ENCODE measurements around the gene ERFE. TPM values are rescaled to one million over a fixed set of nuclear protein-coding genes. Genes with fewer than 3 reads are reported as not detected.
A peak's percentile ranks its signal among the peaks of the same experiment; 100 is the strongest.

Gene ERFE
- total RNA-seq, 1 experiment from 2014 or later: 4.5 TPM

- no peak for DNase-seq (ENCODE audit: low spot score)
Measured at GRCh38 chr2:238126338-238126737, 32.4 kb upstream of the ERFE start.

- no peak for DNase-seq (ENCODE audit: low spot score)
Measured at GRCh38 chr2:238126775-238127164, 32.0 kb upstream of the ERFE start.

- DNase-seq (ENCODE audit: low spot score): no peak
Measured at GRCh38 chr2:238127165-238128060, 31.4 kb upstream of the ERFE start.

- no peak for DNase-seq (ENCODE audit: low spot score)
Measured at GRCh38 chr2:238128061-238128440, 30.7 kb upstream of the ERFE start.

- DNase-seq (ENCODE audit: low spot score): no peak
Measured at GRCh38 chr2:238128534-238129001, 30.2 kb upstream of the ERFE start.

- no peak for DNase-seq (ENCODE audit: low spot score)
Measured at GRCh38 chr2:238129166-238130010, 29.4 kb upstream of the ERFE start.

- no peak for DNase-seq (ENCODE audit: low spot score)
Measured at GRCh38 chr2:238130111-238130695, 28.6 kb upstream of the ERFE start.

- no peak for DNase-seq (ENCODE audit: low spot score)
Measured at GRCh38 chr2:238130696-238131628, 27.8 kb upstream of the ERFE start.

- no peak for DNase-seq (ENCODE audit: low spot score)
Measured at GRCh38 chr2:238131761-238132462, 26.9 kb upstream of the ERFE start.

GRCh38 chr2:238132463-238133450 is 26.0 kb upstream of the ERFE start:
- no peak for DNase-seq (ENCODE audit: low spot score)

GRCh38 chr2:238133499-238134392 is 25.0 kb upstream of the ERFE start:
- no peak for DNase-seq (ENCODE audit: low spot score)

- DNase-seq (ENCODE audit: low spot score): no peak
Measured at GRCh38 chr2:238134393-238134785, 24.4 kb upstream of the ERFE start.

- no peak for DNase-seq (ENCODE audit: low spot score)
Measured at GRCh38 chr2:238135601-238136150, 23.1 kb upstream of the ERFE start.

GRCh38 chr2:238136820-238137537 is 21.8 kb upstream of the ERFE start:
- DNase-seq (ENCODE audit: low spot score): peak; percentile 39

- DNase-seq (ENCODE audit: low spot score): no peak
Measured at GRCh38 chr2:238137885-238138284, 20.9 kb upstream of the ERFE start.

- peak; percentile 37 for DNase-seq (ENCODE audit: low spot score)
Measured at GRCh38 chr2:238138331-238139195, 20.2 kb upstream of the ERFE start, which contains the start of gene KLHL30. Gene KLHL30 (plus strand): TSS chr2:238138668. CDS start chr2:238140755, 2,087 bp downstream.

All from HT-29 (cell line).